MG63 (cell line): ENCODE data around the gene MCTP1. TPM values are rescaled to one million over a fixed set of nuclear protein-coding genes. Genes with fewer than 3 reads are reported as not detected.

Source experiments
- DNase-seq: peaks from one replicate; pipeline ENCODE4 v3.0.0-alpha.2; 2020
- H3K27me3 ChIP-seq: fragments of 250-450 bp; sonication (Bioruptor Pico); 2 replicates; pipeline ENCODE4 v1.5.1; 2020; ENCODE audit warnings: mild to moderate bottlenecking, moderate library complexity
- H3K36me3 ChIP-seq: fragments of 250-450 bp; sonication (Bioruptor Pico); 2 replicates; pipeline ENCODE4 v1.5.1; 2020; ENCODE audit warnings: mild to moderate bottlenecking, moderate library complexity
- H3K4me3 ChIP-seq: fragments of 250-450 bp; sonication (Bioruptor Pico); 2 replicates; pipeline ENCODE4 v1.5.1; 2020; ENCODE audit warnings: mild to moderate bottlenecking, moderate library complexity
- H3K9me3 ChIP-seq: fragments of 250-450 bp; sonication (Bioruptor Pico); 2 replicates; pipeline ENCODE4 v1.5.1; 2020; ENCODE audit warnings: mild to moderate bottlenecking, moderate library complexity
- total RNA-seq: library from RNA; depleted of rRNA; stranded (reverse); fragments of >200 nt; shearing (Covaris generic); gene quantifications from 2 replicates; pipeline ENCODE4 v1.2.3, GENCODE V29; 2014; ENCODE audit warnings: low replicate concordance

Gene MCTP1
- total RNA-seq, 1 experiment from 2014 or later = 3.1 TPM

DNA sequence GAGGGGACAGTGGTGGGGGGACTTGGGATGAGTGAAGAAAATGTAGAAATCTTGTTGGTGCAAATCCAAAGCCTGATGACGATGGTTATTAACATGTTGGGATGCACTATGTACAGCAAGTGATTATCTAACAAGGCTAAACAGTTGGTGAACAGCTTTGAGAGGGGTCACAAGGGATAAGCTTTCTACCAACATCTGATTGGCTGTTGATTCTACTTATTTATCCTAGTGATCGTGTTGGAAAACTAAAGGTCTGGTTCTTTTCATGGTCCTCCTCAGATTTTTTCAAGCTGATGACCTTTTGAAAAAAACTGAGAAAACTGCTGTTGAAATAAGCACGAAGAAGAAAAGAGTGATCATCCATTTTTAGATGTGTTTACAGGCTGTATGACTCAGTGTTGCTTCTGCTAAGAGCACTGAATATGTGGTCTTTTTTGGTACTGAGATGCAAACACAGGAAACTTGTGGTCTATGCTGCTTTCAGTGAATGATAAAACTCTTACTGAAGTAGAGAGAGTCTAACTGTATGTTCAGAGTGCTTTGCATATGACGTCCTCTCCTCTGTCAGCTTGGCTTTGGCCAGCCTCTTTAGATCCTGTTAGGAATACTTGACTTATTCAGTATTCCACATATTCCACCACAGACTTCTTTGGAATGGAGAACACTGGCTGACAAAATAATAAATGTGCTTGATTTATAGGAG is 491.6 kb downstream of the MCTP1 start:
- H3K4me3 ChIP-seq = no peak overlapping the region
- peaks cover 3% of the 10 kb centered on the region; the same call in 1 of the 2 replicates for H3K27me3 ChIP-seq
- no peak for DNase-seq
- no peaks in the 10 kb centered on the region for H3K9me3 ChIP-seq
- H3K36me3 ChIP-seq = no peaks in the 10 kb centered on the region

DNA sequence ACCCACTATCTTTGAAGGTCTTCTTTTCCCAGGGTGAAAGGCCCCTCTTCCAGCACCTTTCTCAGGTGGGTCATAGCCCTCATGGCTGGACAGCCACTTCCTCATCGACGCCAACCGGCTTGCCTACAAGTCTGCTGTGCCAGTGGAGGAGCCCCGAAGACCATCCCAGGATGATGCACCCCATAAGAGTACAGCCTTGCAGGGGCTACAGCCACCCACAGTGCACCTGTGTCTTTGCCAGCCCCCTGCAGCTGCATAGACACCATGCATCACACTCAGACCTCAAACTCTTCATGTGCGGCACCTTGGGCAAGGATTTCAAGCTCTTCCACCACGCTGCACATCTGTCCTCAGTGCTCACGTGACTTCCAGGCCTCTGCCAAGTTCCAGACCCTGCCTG is 493.1 kb downstream of the MCTP1 start:
- Histone ChIP-seq H3K27me3 (peaks cover 6% of the 10 kb centered on the region; the same call in 1 of the 2 replicates), H3K9me3 (no peaks in the 10 kb centered on the region), H3K36me3 (no peaks in the 10 kb centered on the region), H3K4me3 (no peak overlapping the region)
- no peak for DNase-seq

DNA sequence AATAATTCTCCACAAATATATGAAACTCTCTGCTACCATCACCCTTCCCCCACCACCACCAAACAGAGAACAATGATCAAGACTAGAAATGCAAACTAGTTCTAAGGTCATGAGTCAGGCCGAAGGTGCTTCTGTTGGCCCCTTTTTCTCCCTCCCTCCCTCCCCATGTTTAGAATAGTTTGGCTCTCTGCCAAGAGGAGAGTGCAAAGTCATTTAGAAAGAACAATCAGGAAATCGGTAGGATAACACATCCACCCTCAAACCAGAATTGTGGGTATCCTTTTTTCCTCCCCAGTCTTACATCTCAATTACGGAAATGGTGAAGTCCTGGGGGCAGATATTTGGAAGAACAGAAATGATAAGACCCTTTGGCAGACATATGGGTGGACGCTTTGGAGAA is 496.4 kb downstream of the MCTP1 start:
- H3K4me3 ChIP-seq = no peak overlapping the region
- H3K9me3 ChIP-seq = no peaks in the 10 kb centered on the region
- no peak for DNase-seq
- H3K27me3 ChIP-seq = peaks cover 7% of the 10 kb centered on the region
- no peaks in the 10 kb centered on the region for H3K36me3 ChIP-seq

DNA sequence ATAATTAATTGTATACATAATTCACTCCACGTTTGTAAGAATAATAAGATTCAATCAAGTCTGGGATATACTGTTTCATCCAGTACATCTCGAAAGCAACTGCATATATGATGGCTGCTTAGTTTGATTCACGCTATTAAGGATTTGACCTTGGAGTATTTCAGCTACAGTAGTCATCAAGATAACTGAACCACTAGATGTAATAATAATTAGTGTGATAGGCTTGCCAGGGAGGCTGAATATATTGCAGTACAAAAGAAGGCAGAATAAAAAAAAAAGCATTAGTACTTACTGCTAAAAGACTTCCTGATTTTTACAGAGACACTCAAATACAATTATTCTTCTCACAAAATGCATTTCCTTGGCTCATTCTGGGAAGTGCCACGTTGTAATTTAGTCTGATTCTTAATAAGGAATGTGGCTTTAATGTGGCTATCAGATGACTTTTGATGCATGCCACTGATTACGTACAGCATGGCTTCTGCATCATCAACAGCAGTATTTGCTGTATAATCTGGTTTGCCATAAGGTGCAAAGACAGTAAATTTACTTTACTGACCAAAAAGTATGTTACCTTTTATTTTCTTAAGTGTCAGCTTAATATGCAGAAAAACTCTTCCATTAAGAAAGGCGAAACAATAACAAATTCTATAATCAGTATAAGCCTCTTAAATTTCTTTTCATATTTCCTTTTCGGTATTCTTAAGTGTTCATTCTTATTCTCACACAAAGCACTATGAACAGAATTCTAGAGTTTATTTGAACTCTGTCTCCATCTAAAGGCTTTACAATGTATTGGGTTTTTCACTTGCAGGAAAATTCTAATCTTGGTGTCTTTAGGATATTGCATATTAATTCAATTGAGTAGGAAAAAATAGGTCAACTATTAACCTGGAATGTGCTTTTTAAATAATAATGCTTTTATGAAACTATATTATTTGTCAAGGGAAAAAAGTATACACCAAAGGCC is 500.1 kb downstream of the MCTP1 start:
- no peak overlapping the region for H3K4me3 ChIP-seq
- H3K36me3 ChIP-seq = no peaks in the 10 kb centered on the region
- H3K9me3 ChIP-seq = no peaks in the 10 kb centered on the region
- peaks cover 12% of the 10 kb centered on the region for H3K27me3 ChIP-seq
- DNase-seq = no peak

DNA sequence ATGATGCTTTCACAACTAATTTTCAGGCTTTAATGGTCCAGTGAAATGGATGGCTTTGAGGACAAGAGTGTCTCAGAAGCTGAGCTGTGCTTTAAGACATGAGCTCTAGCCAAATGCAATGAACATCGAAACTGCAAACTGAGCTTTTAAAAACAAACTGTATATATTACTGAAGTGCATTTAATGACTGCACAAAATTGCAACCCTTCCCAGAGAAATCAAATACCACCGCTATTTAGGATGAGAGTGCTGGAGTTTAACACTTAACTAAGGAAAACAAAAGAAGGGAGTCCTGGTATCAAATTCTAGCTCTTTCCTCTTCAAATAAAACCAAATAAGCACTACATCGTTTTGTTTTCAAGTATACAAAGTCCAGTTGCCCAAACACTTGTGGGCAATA is 502.5 kb downstream of the MCTP1 start:
- H3K36me3 ChIP-seq = no peaks in the 10 kb centered on the region
- DNase-seq = no peak
- H3K9me3 ChIP-seq = no peaks in the 10 kb centered on the region
- no peak overlapping the region for H3K4me3 ChIP-seq
- peaks cover 12% of the 10 kb centered on the region for H3K27me3 ChIP-seq

DNA sequence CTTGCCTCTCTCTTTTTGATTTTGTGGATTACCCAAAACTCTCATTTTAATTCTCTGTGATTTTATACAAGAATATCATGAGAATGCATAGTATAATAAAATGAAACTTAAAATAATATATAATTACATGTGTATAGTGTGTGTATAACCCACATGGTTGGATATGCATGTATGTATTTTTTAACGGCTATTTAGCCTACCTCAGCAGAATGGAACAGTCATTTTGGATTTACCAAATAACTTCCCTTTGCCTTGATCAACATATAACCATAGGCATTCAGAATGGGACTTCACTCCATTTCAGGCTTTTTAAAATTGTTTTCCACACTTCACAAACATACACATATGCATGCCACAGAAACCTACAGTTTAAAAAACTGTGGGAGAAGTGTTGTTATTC is 505.2 kb downstream of the MCTP1 start:
- H3K36me3 ChIP-seq = no peaks in the 10 kb centered on the region
- DNase-seq = no peak
- peaks cover 10% of the 10 kb centered on the region; the same call in 1 of the 2 replicates for H3K27me3 ChIP-seq
- H3K4me3 ChIP-seq = no peak overlapping the region
- H3K9me3 ChIP-seq = no peaks in the 10 kb centered on the region

DNA sequence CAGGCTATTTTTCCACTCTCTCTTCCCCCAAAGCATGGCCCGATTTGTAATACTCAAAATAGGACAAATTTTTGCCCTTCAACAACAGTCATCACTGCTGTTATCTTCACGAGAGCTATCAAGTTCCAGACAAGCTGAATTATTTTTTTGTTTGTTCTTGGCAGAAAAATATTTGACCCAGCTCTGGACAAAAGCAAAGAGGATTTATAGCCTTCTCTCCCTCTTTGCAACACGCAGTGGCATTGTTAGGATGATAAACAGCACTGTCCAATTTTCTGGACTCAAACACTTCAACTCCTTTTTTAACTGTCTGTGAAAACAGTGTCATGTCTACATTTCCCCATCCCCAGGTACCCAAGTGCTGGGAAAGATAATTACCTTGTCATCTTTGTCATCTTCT is 506.2 kb downstream of the MCTP1 start:
- Histone ChIP-seq H3K27me3 (peaks cover 5% of the 10 kb centered on the region; the same call in 1 of the 2 replicates), H3K36me3 (no peaks in the 10 kb centered on the region), H3K4me3 (no peak overlapping the region), H3K9me3 (no peaks in the 10 kb centered on the region)
- DNase-seq = no peak

DNA sequence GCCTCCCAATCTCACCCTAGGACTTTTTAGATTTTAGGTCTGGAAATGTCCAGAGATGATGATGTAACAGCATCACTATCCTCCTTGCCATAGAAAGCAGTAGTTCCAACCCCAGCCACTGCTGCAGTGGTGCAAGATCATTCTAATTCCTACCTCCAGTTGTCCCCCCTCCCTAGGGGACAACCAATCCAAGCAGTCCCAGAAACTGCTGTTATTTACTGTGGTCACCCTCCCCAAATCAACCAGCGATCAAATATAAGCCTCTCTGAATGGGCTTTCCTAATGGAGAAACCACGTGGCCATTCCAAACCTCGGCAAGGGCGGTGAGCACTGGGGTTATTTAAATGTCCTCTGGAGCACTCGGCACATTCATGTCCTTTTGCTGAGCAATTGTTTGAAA is 506.6 kb downstream of the MCTP1 start:
- no peak for DNase-seq
- H3K36me3 ChIP-seq = no peaks in the 10 kb centered on the region
- no peak overlapping the region for H3K4me3 ChIP-seq
- no peaks in the 10 kb centered on the region for H3K9me3 ChIP-seq
- peaks cover 5% of the 10 kb centered on the region; the same call in 1 of the 2 replicates for H3K27me3 ChIP-seq

DNA sequence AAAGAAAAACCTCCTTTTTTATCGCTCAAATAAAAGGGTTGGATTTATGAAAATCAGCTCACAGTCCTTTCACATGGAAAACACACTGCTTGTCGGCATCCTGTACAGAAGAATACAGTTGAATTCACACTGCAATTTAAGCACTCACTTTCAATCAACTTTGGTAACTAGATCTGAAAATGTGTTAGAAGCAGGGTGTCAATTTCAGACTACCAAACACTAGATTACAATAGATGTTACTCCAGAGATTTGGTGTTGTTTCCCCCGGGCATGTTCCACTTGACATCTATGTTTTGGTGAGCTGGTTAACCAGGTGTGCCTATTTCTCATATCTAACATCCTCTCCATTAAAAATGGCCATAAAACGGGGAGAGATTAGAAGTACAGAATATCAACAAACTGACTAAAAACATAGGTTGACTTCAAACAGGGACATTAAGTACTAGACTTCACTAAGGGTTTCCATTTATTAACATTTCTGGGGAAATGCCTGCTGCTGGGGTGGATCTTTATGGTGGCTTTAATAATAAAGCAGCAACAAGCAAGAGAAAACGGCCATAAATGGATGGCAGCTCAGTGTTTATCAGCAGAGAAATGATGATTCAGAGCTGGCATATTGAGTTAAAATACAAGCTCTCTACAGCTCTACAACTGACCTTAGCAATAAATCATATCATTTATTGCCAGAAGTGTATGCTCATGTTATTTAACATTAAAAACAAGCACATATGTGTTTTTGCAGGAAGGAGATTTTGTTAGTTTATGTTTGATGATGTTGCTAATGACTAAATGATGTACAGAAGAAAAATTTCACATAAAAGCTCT is 507.6 kb downstream of the MCTP1 start:
- DNase-seq = no peak
- Histone ChIP-seq H3K4me3 (no peak overlapping the region), H3K27me3 (peaks cover 5% of the 10 kb centered on the region; the same call in 1 of the 2 replicates), H3K36me3 (no peaks in the 10 kb centered on the region), H3K9me3 (no peaks in the 10 kb centered on the region)

DNA sequence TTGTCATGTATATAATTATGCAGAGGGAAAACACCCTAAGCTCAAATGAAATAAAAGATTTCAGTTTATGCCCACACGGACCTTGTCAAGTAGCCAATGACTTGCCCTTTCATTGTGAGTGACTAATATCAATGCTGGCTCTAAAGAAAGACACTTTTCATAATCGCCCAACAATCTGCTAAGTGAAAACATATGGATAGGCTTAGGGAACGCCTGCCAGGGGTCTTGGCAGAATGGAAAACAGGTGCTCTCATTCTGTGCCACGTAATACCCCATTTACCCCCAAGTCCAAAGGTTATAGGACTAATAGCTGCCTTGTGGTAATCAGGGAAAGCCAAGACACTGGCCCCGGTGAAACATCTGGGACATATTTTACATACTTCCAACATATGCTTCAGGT is 508.7 kb downstream of the MCTP1 start:
- Histone ChIP-seq H3K36me3 (no peaks in the 10 kb centered on the region), H3K9me3 (no peaks in the 10 kb centered on the region), H3K27me3 (peaks cover 7% of the 10 kb centered on the region; the same call in 1 of the 2 replicates), H3K4me3 (no peak overlapping the region)
- DNase-seq = peak; percentile 41

DNA sequence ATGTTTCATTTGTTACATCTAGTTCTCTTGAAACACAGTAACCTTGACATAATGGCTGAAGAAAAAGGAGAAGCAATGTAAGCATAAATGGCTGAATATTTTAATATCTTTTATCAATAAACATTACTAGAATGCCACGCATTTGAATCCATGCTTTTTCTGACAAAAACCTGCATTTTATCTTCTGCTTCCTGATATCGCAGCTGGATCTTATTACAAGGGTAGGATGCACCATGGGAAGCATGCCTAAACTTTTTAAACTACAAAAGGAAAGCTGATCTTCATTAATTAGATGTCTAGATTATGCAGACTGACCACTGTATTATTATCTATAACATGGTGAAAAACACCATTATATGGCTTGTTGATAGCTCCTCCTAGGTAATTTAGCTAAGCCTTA is 509.8 kb downstream of the MCTP1 start:
- DNase-seq = no peak
- Histone ChIP-seq H3K9me3 (no peaks in the 10 kb centered on the region), H3K27me3 (peaks cover 9% of the 10 kb centered on the region), H3K36me3 (no peaks in the 10 kb centered on the region), H3K4me3 (no peak overlapping the region)

DNA sequence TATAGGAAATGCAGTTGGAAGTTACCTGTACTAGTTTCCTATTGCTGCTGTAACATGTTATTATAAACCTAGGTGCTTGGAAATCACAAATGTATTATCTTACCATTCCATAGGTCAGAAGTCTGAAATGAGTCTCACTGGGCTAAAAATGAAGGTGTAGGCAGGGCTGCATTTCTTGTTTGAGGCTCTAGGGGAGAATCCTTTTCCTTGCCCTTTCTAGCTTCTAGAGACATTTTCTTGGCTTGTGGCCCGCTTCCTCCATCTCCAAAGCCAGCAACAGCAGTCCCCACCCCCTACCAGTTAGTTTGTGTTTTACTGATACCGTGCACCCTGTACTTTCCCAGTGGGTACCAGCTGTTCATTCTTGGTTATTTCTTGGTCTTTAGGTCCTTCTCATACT is 513.2 kb downstream of the MCTP1 start:
- Histone ChIP-seq H3K9me3 (no peaks in the 10 kb centered on the region), H3K4me3 (no peak overlapping the region), H3K27me3 (peaks cover 16% of the 10 kb centered on the region), H3K36me3 (no peaks in the 10 kb centered on the region)
- no peak for DNase-seq

DNA sequence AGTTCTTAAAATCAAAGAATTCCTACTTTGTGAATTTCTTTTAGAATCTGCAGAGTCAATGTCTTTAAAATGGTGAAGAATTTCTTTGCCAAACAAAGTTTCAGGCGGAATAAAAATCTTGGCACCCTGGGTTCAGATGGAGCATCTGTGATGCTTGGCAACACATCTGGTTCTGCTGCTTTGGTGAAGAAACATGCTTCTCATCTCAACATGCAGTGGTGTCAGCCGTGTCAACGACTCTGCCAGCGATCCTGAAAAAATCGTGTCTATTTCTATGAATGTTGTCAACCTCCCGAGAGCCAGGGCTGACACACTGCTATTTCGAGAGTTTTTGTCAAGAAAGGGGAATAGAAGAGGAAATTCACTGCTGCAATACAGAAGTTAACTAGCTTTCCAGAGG is 514.9 kb downstream of the MCTP1 start:
- H3K36me3 ChIP-seq = no peaks in the 10 kb centered on the region
- H3K27me3 ChIP-seq = peaks cover 16% of the 10 kb centered on the region
- H3K4me3 ChIP-seq = no peak overlapping the region
- DNase-seq = no peak
- no peaks in the 10 kb centered on the region for H3K9me3 ChIP-seq

DNA sequence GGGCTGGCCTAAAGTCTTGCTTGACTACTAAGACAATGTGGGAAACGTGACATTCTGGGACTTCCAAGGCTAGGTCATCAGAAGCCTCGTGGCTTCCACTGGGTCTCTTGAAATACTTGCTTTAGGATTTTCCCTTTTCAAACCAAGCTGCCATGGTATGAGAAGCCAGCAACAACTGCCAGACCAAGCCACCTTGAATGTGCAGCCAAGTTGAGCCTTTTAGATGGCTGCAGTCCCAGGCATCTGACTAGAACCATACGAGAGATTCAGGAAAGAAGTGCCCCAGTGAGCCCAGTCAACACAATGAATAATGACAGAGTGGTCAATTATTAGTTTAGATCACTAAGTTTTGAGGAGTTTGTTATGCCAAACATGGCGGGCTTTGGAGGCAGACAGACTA is 523.1 kb downstream of the MCTP1 start:
- H3K36me3 ChIP-seq = no peaks in the 10 kb centered on the region
- no peak overlapping the region for H3K4me3 ChIP-seq
- DNase-seq = no peak
- H3K9me3 ChIP-seq = no peaks in the 10 kb centered on the region
- H3K27me3 ChIP-seq = peaks cover 5% of the 10 kb centered on the region

DNA sequence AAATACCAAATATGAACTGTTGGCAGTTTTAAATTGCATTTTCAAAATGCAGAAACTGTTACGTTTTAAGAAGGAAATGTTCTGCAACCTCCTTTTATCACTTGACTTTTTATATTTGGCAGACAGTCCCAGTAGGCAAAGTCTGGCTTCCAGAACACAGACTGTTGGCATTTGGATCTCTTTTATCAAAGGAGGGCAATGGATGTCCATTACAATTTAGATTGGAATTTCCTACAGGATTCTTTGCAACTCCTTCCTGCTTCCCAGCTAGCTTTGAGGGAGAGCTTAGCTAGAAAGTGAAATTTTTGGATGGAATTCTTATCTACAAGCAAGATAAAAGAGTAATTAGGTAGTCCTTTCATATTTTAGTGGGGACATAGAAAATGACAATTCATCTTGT is 523.8 kb downstream of the MCTP1 start:
- no peak for DNase-seq
- Histone ChIP-seq H3K9me3 (no peaks in the 10 kb centered on the region), H3K36me3 (no peaks in the 10 kb centered on the region), H3K27me3 (peaks cover 5% of the 10 kb centered on the region), H3K4me3 (no peak overlapping the region)

DNA sequence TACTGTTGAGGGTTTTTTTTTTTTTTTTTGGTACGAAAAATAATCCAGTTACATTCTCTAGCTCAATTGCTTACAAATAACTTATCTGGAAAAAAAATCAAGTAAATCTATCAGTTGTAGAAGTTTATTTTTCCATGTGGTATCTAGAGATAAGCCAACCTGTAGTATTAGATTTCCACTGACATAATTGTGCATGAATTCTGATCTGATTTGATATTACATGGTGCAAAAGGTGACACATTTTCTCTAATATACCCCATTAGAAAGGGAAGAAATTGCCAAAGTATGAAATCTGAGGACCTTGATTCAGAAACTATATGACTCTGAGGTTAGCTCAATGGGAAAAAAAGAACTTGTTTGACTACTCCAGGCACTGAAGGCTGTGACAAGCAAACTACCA is 524.9 kb downstream of the MCTP1 start:
- no peak overlapping the region for H3K4me3 ChIP-seq

DNA sequence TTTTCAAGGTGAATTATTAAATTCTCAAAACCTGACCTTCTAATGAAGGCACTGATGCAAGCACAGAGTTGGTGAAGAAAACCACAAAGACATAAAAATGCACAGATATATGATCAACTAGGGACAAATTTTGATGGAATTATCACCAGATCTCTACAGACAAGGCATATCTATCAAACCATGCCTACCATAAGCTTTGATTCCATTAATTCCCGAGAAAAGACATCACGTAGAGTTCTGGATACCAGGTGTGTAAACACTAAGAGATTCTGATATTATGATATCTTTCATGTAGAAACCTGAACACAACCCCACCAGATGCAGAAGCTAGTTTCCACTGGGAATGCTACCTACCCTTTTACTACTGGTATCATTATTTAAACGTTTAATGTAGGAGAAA is 525.9 kb downstream of the MCTP1 start:
- Histone ChIP-seq H3K9me3 (no peaks in the 10 kb centered on the region), H3K36me3 (no peaks in the 10 kb centered on the region), H3K27me3 (peaks cover 5% of the 10 kb centered on the region), H3K4me3 (no peak overlapping the region)
- no peak for DNase-seq

More for the DNA sequence above, 524.9 kb downstream of the MCTP1 start:
- no peak for DNase-seq
- Histone ChIP-seq H3K27me3 (peaks cover 5% of the 10 kb centered on the region), H3K36me3 (no peaks in the 10 kb centered on the region), H3K9me3 (no peaks in the 10 kb centered on the region)
